Skeletal muscle satellite cell (primary cell): ENCODE results near the gene LRRTM3.

ENCODE experiments used
- H3K27me3 ChIP-seq: 2 replicates; pipeline ENCODE4 v1.7.0; 2013; ENCODE audit warnings: low read length; ENCODE audit not compliant: control insufficient read depth, insufficient read depth
- H3K36me3 ChIP-seq: 2 replicates; pipeline ENCODE4 v1.7.0; 2013; ENCODE audit warnings: mild to moderate bottlenecking, control low read depth, low read length; ENCODE audit not compliant: insufficient read depth
- H3K4me1 ChIP-seq: 2 replicates; pipeline ENCODE4 v1.7.0; 2013; ENCODE audit warnings: low read length; ENCODE audit not compliant: control insufficient read depth, insufficient read depth
- H3K4me2 ChIP-seq: 2 replicates; pipeline ENCODE4 v1.7.0; 2013; ENCODE audit warnings: mild to moderate bottlenecking, low read length
- H3K4me3 ChIP-seq: 2 replicates; pipeline ENCODE4 v1.7.0; 2013; ENCODE audit warnings: low read length
- H3K9ac ChIP-seq: 2 replicates; pipeline ENCODE4 v1.7.0; 2013; ENCODE audit warnings: mild to moderate bottlenecking, low read depth, low read length, moderate library complexity
- H3K9me3 ChIP-seq: replicated peaks from 2 replicates; pipeline ENCODE4 v1.7.0; 2013; ENCODE audit warnings: mild to moderate bottlenecking, control low read depth, low read length

LRRTM3 gene

GRCh38 chr10:66919248-66919647 is 6.6 kb upstream of the LRRTM3 start:
- Histone ChIP-seq H3K9ac (no peak overlapping the region), H3K9me3 (no peaks in the 10 kb centered on the region), H3K36me3 (no peaks in the 10 kb centered on the region), H3K27me3 (no peaks in the 10 kb centered on the region), H3K4me2 (no peak overlapping the region), H3K4me1 (peaks cover 3% of the 10 kb centered on the region), H3K4me3 (no peak overlapping the region)

- no peak overlapping the region for H3K9ac ChIP-seq
- H3K4me3 ChIP-seq, result no peak overlapping the region
- no peaks in the 10 kb centered on the region for H3K9me3 ChIP-seq
- peaks cover 30% of the 10 kb centered on the region for H3K27me3 ChIP-seq
- H3K36me3 ChIP-seq, result no peaks in the 10 kb centered on the region
- peaks cover 15% of the 10 kb centered on the region for H3K4me1 ChIP-seq
- peak overlapping the region; percentile 84 for H3K4me2 ChIP-seq
Measured at GRCh38 chr10:66924674-66925345, 1.0 kb upstream of the LRRTM3 start.

GRCh38 chr10:66925373-66925772 is 463 bp upstream of the LRRTM3 start:
- no peaks in the 10 kb centered on the region for H3K9me3 ChIP-seq
- peaks cover 31% of the 10 kb centered on the region for H3K27me3 ChIP-seq
- H3K4me3 ChIP-seq, result peak overlapping the region; percentile 58
- no peak overlapping the region for H3K9ac ChIP-seq
- no peaks in the 10 kb centered on the region for H3K36me3 ChIP-seq
- H3K4me1 ChIP-seq, result peaks cover 15% of the 10 kb centered on the region
- H3K4me2 ChIP-seq, result peak overlapping the region; percentile 84

DNA sequence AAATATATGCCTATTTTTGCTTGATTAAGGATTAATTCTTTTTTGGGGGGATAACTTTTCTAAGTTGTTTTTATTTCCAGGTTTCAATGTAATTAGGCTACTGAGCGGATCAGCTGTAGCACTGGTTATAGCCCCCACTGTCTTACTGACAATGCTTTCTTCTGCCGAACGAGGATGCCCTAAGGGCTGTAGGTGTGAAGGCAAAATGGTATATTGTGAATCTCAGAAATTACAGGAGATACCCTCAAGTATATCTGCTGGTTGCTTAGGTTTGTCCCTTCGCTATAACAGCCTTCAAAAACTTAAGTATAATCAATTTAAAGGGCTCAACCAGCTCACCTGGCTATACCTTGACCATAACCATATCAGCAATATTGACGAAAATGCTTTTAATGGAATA is 1.0 kb downstream of the LRRTM3 start:
- Histone ChIP-seq H3K27me3 (peaks cover 31% of the 10 kb centered on the region), H3K4me3 (no peak overlapping the region), H3K4me2 (peak overlapping the region; percentile 92), H3K36me3 (no peaks in the 10 kb centered on the region), H3K9ac (no peak overlapping the region), H3K4me1 (peaks cover 15% of the 10 kb centered on the region), H3K9me3 (no peaks in the 10 kb centered on the region)

DNA sequence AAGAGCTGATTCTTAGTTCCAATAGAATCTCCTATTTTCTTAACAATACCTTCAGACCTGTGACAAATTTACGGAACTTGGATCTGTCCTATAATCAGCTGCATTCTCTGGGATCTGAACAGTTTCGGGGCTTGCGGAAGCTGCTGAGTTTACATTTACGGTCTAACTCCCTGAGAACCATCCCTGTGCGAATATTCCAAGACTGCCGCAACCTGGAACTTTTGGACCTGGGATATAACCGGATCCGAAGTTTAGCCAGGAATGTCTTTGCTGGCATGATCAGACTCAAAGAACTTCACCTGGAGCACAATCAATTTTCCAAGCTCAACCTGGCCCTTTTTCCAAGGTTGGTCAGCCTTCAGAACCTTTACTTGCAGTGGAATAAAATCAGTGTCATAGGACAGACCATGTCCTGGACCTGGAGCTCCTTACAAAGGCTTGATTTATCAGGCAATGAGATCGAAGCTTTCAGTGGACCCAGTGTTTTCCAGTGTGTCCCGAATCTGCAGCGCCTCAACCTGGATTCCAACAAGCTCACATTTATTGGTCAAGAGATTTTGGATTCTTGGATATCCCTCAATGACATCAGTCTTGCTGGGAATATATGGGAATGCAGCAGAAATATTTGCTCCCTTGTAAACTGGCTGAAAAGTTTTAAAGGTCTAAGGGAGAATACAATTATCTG is 1.6 kb downstream of the LRRTM3 start:
- Histone ChIP-seq H3K4me2 (peak overlapping the region; percentile 92), H3K4me1 (peaks cover 15% of the 10 kb centered on the region), H3K9ac (peak overlapping the region; percentile 25), H3K9me3 (no peaks in the 10 kb centered on the region), H3K36me3 (no peaks in the 10 kb centered on the region), H3K4me3 (peak overlapping the region; percentile 65), H3K27me3 (peaks cover 36% of the 10 kb centered on the region)

- no peaks in the 10 kb centered on the region for H3K36me3 ChIP-seq
- peak overlapping the region; percentile 92 for H3K4me2 ChIP-seq
- H3K9me3 ChIP-seq, result no peaks in the 10 kb centered on the region
- peaks cover 36% of the 10 kb centered on the region for H3K27me3 ChIP-seq
- peaks cover 15% of the 10 kb centered on the region for H3K4me1 ChIP-seq
- peak overlapping the region; percentile 25 for H3K9ac ChIP-seq
- peak overlapping the region; percentile 65 for H3K4me3 ChIP-seq
Measured at GRCh38 chr10:66927971-66928770, 2.3 kb downstream of the LRRTM3 start.

DNA sequence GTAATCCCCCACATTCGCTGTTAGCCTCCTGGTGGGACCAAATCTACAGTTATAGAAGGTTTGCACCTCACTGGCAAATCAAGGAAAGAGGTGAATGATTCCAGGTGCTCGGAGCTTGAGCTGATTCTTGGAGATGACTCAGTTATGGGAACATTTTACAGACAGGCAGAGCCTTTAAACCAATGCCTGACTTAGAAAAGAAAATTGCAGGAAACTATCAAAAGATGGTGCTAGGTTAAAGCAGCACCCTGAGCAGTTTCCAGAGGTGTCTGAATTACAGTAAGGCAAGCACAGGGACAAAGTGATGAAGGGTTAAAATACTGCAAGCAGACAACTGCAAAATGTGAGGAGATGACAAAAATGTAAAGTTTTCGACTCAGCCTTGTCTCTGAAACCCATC is 2.9 kb downstream of the LRRTM3 start:
- peaks cover 15% of the 10 kb centered on the region for H3K4me1 ChIP-seq
- H3K4me2 ChIP-seq, result peak overlapping the region; percentile 92
- peaks cover 36% of the 10 kb centered on the region for H3K27me3 ChIP-seq
- no peak overlapping the region for H3K9ac ChIP-seq
- H3K9me3 ChIP-seq, result no peaks in the 10 kb centered on the region
- H3K36me3 ChIP-seq, result no peaks in the 10 kb centered on the region
- H3K4me3 ChIP-seq, result no peak overlapping the region

- Histone ChIP-seq H3K9me3 (no peaks in the 10 kb centered on the region), H3K4me2 (no peak overlapping the region), H3K27me3 (peaks cover 36% of the 10 kb centered on the region), H3K4me3 (no peak overlapping the region), H3K36me3 (no peaks in the 10 kb centered on the region), H3K4me1 (peaks cover 15% of the 10 kb centered on the region), H3K9ac (no peak overlapping the region)
Measured at GRCh38 chr10:66929375-66929774, 3.5 kb downstream of the LRRTM3 start.

DNA sequence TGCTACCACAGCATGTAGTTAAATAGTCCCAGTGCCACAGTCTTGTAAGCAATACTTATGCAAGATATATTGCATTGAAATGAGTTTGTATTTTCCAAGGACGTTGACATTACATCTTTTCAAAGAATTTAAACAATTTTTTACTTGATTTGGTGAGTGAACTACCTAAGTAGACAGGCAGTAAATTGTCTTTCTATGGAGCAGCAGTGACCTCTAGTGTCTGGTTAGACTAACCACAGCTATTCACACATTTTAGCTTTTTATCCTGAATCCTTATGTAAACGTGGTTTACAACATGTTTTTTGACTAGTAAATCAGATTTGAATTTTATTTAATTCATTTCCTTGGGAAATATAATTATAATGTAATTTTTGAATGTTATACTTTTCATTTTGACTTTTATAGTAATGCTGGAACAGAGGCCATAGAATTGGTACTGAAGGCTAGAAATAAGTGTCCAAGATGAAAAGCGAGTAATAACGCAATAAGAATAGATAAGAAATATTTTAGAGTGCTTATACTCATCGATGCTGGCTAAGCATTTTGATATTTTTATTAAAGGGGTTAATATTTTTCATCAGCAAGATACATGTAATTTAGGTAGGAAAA is 5.6 kb downstream of the LRRTM3 start:
- Histone ChIP-seq H3K9me3 (no peaks in the 10 kb centered on the region), H3K27me3 (peaks cover 36% of the 10 kb centered on the region), H3K4me3 (no peak overlapping the region), H3K36me3 (no peaks in the 10 kb centered on the region), H3K9ac (no peak overlapping the region), H3K4me2 (no peak overlapping the region), H3K4me1 (peaks cover 15% of the 10 kb centered on the region)

- no peaks in the 10 kb centered on the region for H3K9me3 ChIP-seq
- no peak overlapping the region for H3K4me2 ChIP-seq
- peaks cover 34% of the 10 kb centered on the region for H3K27me3 ChIP-seq
- no peaks in the 10 kb centered on the region for H3K36me3 ChIP-seq
- H3K4me1 ChIP-seq, result peaks cover 15% of the 10 kb centered on the region
- no peak overlapping the region for H3K9ac ChIP-seq
- no peak overlapping the region for H3K4me3 ChIP-seq
Measured at GRCh38 chr10:66931949-66932343, 6.1 kb downstream of the LRRTM3 start.

- Histone ChIP-seq H3K4me3 (no peak overlapping the region), H3K27me3 (peaks cover 7% of the 10 kb centered on the region), H3K4me1 (no peaks in the 10 kb centered on the region), H3K4me2 (no peak overlapping the region), H3K36me3 (no peaks in the 10 kb centered on the region), H3K9ac (no peak overlapping the region), H3K9me3 (no peaks in the 10 kb centered on the region)
Measured at GRCh38 chr10:66934711-66935110, 8.9 kb downstream of the LRRTM3 start.
